ENCODE measurements around the gene HERPUD2. TPM values are rescaled to one million over a fixed set of nuclear protein-coding genes. Genes with fewer than 3 reads are reported as not detected.
"Not testable (repeated sequence)": the region's sequence is repeated elsewhere in the genome, so short reads cannot be mapped to it uniquely, and the experiment has no call there.

HERPUD2 gene
- total and polyA plus RNA-seq, 2 donors (not counting 1 experiment from before 2014, with no cell fraction given) = 58.8 to 62.2 TPM

DNA sequence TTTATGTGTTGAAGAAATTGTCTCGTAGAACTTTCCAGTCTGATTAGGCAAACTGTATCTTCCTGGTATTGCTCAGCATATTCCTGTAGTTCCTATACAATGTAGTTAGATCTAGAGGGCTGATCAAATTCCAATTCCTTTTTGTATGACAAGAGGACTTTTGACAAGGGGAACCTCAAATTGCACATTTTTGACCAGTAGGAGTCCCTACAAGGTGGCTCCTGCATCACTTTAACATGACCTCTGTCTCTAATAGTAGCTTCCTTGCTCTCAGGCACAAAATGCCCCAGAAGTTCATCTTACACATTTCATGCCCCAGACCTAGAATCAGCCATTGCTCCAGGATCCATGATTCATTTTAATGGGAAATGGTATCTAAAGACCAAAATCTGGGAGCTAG, 18.7 kb downstream of the HERPUD2 start:
- Histone ChIP-seq H4K20me1 (ENCODE audit: control insufficient read depth, insufficient read depth, low read length, poor library complexity, severe bottlenecking) (peaks cover 84% of the 10 kb centered on the region), H3K79me2 (ENCODE audit: control insufficient read depth, insufficient read depth, low read length) (peaks cover 69% of the 10 kb centered on the region), H3K4me2 (replicated peaks; ENCODE audit: low read depth, low read length, poor library complexity, severe bottlenecking) (no peak overlapping the region), H3K9me3 (ENCODE audit: control extremely low read depth in 1 of 3, control insufficient read depth in 2 of 3, insufficient read depth in 1 of 3, low read length in 2 of 3) (no peaks in the 10 kb centered on the region), H3K9ac (ENCODE audit: low read length) (no peak overlapping the region), H3K4me3 (ENCODE audit: control extremely low read depth in 1 of 5, extremely low read depth in 1 of 5, insufficient read depth in 1 of 5, low read depth in 2 of 5, low read length in 4 of 5) (no peak overlapping the region), H3K27me3 (replicated peaks in 1 of 4; ENCODE audit: control extremely low read depth in 1 of 4, control insufficient read depth in 3 of 4, insufficient read depth in 4 of 4, low read length in 3 of 4) (no peaks in the 10 kb centered on the region), H3K36me3 (replicated peaks in 1 of 2; ENCODE audit: control extremely low read depth in 1 of 2, control insufficient read depth in 1 of 2, extremely low read depth in 1 of 2, insufficient read depth in 2 of 2, low read length in 1 of 2) (peaks cover 0 to under 1% of the 10 kb centered on the region in 2 experiments), H3K4me1 (ENCODE audit: control insufficient read depth in 2 of 2, insufficient read depth in 2 of 2, low read length in 2 of 2) (peaks cover 0 to 1% of the 10 kb centered on the region in 2 donors), H3K27ac (ENCODE audit: low read length in 2 of 2) (no peak overlapping the region), H2AFZ (ENCODE audit: insufficient read depth, low read depth, low read length, poor library complexity, severe bottlenecking) (no peak overlapping the region)
- TF ChIP-seq, protein P1, sequence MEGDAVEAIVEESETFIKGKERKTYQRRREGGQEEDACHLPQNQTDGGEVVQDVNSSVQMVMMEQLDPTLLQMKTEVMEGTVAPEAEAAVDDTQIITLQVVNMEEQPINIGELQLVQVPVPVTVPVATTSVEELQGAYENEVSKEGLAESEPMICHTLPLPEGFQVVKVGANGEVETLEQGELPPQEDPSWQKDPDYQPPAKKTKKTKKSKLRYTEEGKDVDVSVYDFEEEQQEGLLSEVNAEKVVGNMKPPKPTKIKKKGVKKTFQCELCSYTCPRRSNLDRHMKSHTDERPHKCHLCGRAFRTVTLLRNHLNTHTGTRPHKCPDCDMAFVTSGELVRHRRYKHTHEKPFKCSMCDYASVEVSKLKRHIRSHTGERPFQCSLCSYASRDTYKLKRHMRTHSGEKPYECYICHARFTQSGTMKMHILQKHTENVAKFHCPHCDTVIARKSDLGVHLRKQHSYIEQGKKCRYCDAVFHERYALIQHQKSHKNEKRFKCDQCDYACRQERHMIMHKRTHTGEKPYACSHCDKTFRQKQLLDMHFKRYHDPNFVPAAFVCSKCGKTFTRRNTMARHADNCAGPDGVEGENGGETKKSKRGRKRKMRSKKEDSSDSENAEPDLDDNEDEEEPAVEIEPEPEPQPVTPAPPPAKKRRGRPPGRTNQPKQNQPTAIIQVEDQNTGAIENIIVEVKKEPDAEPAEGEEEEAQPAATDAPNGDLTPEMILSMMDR (IDR thresholded peaks at IDR 0.05) = no peak
- no peak for TF ChIP-seq EZH2 (IDR thresholded peaks at IDR 0.05; ENCODE audit: borderline replicate concordance, insufficient read depth, low read depth, low read length, poor library complexity, severe bottlenecking)
- Mint-ChIP-seq H3K27me3 (no peaks in the 10 kb centered on the region), H3K4me1 (peaks cover 25% of the 10 kb centered on the region), H3K27ac (no peak overlapping the region), H3K9me3 (ENCODE audit: insufficient read depth) (no peaks in the 10 kb centered on the region), H3K4me3 (no peak overlapping the region)
- WGBS (ENCODE audit: insufficient coverage) = no CpG with 5 or more reads among the region's 1 CpG
- POLR2A ChIA-PET = no interaction called here
- CTCF ChIA-PET = interaction anchor here (0.8 to 1.9 kb wide), 2 partner anchors 21 to 230 kb away, joined by 4 to 6 read pairs; no protein-coding TSS in a partner anchor
- ATAC-seq (ENCODE audit: low read depth) (no peak), DNase-seq (no peak)
- intact Hi-C loops (cut with micrococcal nuclease) = no loop called here

DNA sequence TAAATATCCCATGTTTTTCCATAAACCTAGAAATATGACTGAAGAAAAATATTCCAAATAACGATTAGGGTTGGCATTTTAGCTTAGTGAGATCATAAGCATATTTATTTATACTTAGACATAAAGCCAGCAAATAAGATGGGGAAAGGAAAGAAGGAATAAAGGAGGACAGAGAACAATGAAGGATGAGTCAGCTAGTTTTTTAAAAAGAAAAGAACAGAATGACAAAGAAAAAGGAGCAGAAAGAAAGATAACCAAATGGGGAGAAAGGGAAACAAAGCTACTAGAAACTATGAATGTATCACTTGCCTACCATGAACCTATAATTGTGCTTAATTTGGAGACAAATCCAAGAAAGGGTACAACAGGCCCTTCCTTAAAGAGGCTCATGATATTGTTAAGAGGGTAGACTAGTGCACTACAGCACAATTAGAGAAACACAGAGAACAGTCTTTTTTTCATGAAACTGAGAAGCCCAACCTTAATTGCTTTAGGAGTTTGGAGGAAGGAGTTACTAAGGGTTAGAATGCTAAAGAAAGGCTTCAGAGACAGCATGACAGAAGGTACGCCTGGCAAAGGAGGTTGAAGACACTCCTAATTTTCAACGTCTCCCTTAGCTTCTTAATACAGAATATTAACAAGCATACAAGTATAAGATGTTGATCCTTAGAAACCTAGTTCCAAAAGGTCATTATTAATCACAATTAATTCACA, 23.9 kb downstream of the HERPUD2 start:
- H3K9me3 ChIP-seq (ENCODE audit: control extremely low read depth in 1 of 3, control insufficient read depth in 2 of 3, insufficient read depth in 1 of 3, low read length in 2 of 3) = no peaks in the 10 kb centered on the region
- intact Hi-C loops (cut with micrococcal nuclease) = no loop called here
- ChIA-PET POLR2A (no interaction called here), CTCF (interaction anchor here (0.6 kb wide), 2 partner anchors 15 to 47 kb away, joined by 3 read pairs; no protein-coding TSS in a partner anchor)
- no peak for DNase-seq
- H3K4me1 ChIP-seq (ENCODE audit: control insufficient read depth in 2 of 2, insufficient read depth in 2 of 2, low read length in 2 of 2) = no peaks in the 10 kb centered on the region
- H4K20me1 ChIP-seq (ENCODE audit: control insufficient read depth, insufficient read depth, low read length, poor library complexity, severe bottlenecking) = peaks cover 45% of the 10 kb centered on the region
- H3K27ac ChIP-seq (ENCODE audit: low read length in 2 of 2) = no peak overlapping the region
- no peak overlapping the region for H3K4me2 ChIP-seq (replicated peaks; ENCODE audit: low read depth, low read length, poor library complexity, severe bottlenecking)
- H3K9ac ChIP-seq (ENCODE audit: low read length) = no peak overlapping the region
- TF ChIP-seq EZH2 (IDR thresholded peaks at IDR 0.05; ENCODE audit: borderline replicate concordance, insufficient read depth, low read depth, low read length, poor library complexity, severe bottlenecking) = no peak
- TF ChIP-seq, protein P1 (IDR thresholded peaks at IDR 0.05) = no peak
- no peaks in the 10 kb centered on the region for H3K9me3 Mint-ChIP-seq (ENCODE audit: insufficient read depth)
- no peaks in the 10 kb centered on the region for H3K27me3 ChIP-seq (replicated peaks in 1 of 4; ENCODE audit: control extremely low read depth in 1 of 4, control insufficient read depth in 3 of 4, insufficient read depth in 4 of 4, low read length in 3 of 4)
- H3K4me1 Mint-ChIP-seq = no peaks in the 10 kb centered on the region
- no peak for ATAC-seq (ENCODE audit: low read depth)
- H3K27ac Mint-ChIP-seq = no peak overlapping the region
- WGBS (ENCODE audit: insufficient coverage) = no CpG with 5 or more reads among the region's 3 CpGs
- no peaks in the 10 kb centered on the region for H3K27me3 Mint-ChIP-seq
- H2AFZ ChIP-seq (ENCODE audit: insufficient read depth, low read depth, low read length, poor library complexity, severe bottlenecking) = no peak overlapping the region
- H3K4me3 ChIP-seq (ENCODE audit: control extremely low read depth in 1 of 5, extremely low read depth in 1 of 5, insufficient read depth in 1 of 5, low read depth in 2 of 5, low read length in 4 of 5) = no peak overlapping the region
- no peak overlapping the region for H3K4me3 Mint-ChIP-seq
- peaks cover 16 to 26% of the 10 kb centered on the region in 2 experiments for H3K36me3 ChIP-seq (replicated peaks in 1 of 2; ENCODE audit: control extremely low read depth in 1 of 2, control insufficient read depth in 1 of 2, extremely low read depth in 1 of 2, insufficient read depth in 2 of 2, low read length in 1 of 2)
- peaks cover 27% of the 10 kb centered on the region for H3K79me2 ChIP-seq (ENCODE audit: control insufficient read depth, insufficient read depth, low read length)

DNA sequence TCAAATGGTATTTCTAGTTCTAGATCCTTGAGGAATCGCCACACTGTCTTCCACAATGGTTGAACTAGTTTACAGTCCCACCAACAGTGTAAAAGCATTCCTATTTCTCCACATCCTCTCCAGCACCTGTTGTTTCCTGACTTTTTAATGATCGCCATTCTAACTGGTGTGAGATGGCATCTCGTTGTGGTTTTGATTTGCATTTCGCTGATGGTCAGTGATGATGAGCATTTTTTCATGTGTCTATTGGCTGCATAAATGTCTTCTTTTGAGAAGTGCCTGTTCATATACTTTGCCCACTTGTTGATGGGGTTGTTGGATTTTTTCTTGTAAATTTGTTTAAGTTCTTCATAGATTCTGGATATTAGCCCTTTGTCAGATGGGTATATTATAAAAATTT, 34.5 kb downstream of the HERPUD2 start:
- H3K9me3 ChIP-seq (ENCODE audit: control extremely low read depth in 1 of 3, control insufficient read depth in 2 of 3, insufficient read depth in 1 of 3, low read length in 2 of 3); H3K4me2 ChIP-seq (replicated peaks; ENCODE audit: low read depth, low read length, poor library complexity, severe bottlenecking); H3K36me3 ChIP-seq (replicated peaks in 1 of 2; ENCODE audit: control extremely low read depth in 1 of 2, control insufficient read depth in 1 of 2, extremely low read depth in 1 of 2, insufficient read depth in 2 of 2, low read length in 1 of 2); H3K27ac ChIP-seq (ENCODE audit: low read length in 2 of 2); H3K9ac ChIP-seq (ENCODE audit: low read length); H3K27ac Mint-ChIP-seq; intact Hi-C loops (cut with micrococcal nuclease); H3K27me3 Mint-ChIP-seq; POLR2A ChIA-PET; H3K4me3 Mint-ChIP-seq; CTCF ChIA-PET; H2AFZ ChIP-seq (ENCODE audit: insufficient read depth, low read depth, low read length, poor library complexity, severe bottlenecking); H3K9me3 Mint-ChIP-seq (ENCODE audit: insufficient read depth); H3K4me3 ChIP-seq (ENCODE audit: control extremely low read depth in 1 of 5, extremely low read depth in 1 of 5, insufficient read depth in 1 of 5, low read depth in 2 of 5, low read length in 4 of 5); H3K4me1 ChIP-seq (ENCODE audit: control insufficient read depth in 2 of 2, insufficient read depth in 2 of 2, low read length in 2 of 2); ATAC-seq (ENCODE audit: low read depth); DNase-seq; H4K20me1 ChIP-seq (ENCODE audit: control insufficient read depth, insufficient read depth, low read length, poor library complexity, severe bottlenecking); H3K27me3 ChIP-seq (replicated peaks in 1 of 4; ENCODE audit: control extremely low read depth in 1 of 4, control insufficient read depth in 3 of 4, insufficient read depth in 4 of 4, low read length in 3 of 4): not testable (repeated sequence)
- H3K79me2 ChIP-seq (ENCODE audit: control insufficient read depth, insufficient read depth, low read length) = peaks cover 22% of the 10 kb centered on the region
- no CpG with 5 or more reads among the region's 4 CpGs for WGBS (ENCODE audit: insufficient coverage)
- H3K4me1 Mint-ChIP-seq = peaks cover 21% of the 10 kb centered on the region
